GM18526 (cell line): Measurements from ENCODE around the gene AFMID.

Experiments used
- POLR2A ChIP-seq: IDR thresholded peaks from 3 replicates; pipeline ENCODE4 v1.6.1; 2011; ENCODE audit not compliant: insufficient read length; ENCODE audit errors: extremely low read depth

The AFMID gene

GRCh38 chr17:78249818-78250806 is 63.0 kb downstream of the AFMID start:
- TF ChIP-seq POLR2A: no peak

GRCh38 chr17:78250891-78251772 is 64.0 kb downstream of the AFMID start:
- no peak for TF ChIP-seq POLR2A

GRCh38 chr17:78251773-78252103 is 64.6 kb downstream of the AFMID start:
- no peak for TF ChIP-seq POLR2A

GRCh38 chr17:78252111-78252634 is 65.0 kb downstream of the AFMID start:
- no peak for TF ChIP-seq POLR2A

- TF ChIP-seq POLR2A: no peak
Observed at GRCh38 chr17:78252701-78253635, 65.8 kb downstream of the AFMID start.

- TF ChIP-seq POLR2A: peak; percentile 34
Observed at GRCh38 chr17:78253946-78254672, 66.9 kb downstream of the AFMID start.

- TF ChIP-seq POLR2A: no peak
Observed at GRCh38 chr17:78255029-78255656, 68.0 kb downstream of the AFMID start.

GRCh38 chr17:78255953-78256706 is 69.0 kb downstream of the AFMID start:
- no peak for TF ChIP-seq POLR2A

- no peak for TF ChIP-seq POLR2A
Observed at GRCh38 chr17:78256707-78257591, 69.8 kb downstream of the AFMID start.
